Stimulated activated CD8-positive, alpha-beta memory T cell treated with anti-CD3 and anti-CD28 coated beads, Interleukin-4, amount 100 ng/mL, for 48 hours (primary cell): Measurements from ENCODE around the gene CUEDC1.
A peak's percentile ranks its signal among the peaks of the same experiment; 100 is the strongest.
"Not testable (repeated sequence)": the region's sequence is repeated elsewhere in the genome, so short reads cannot be mapped to it uniquely, and the experiment has no call there.

Experiments used
- DNase-seq: peaks from one replicate; pipeline ENCODE4 v3.0.0-alpha.2; 2020

CUEDC1 gene

DNA sequence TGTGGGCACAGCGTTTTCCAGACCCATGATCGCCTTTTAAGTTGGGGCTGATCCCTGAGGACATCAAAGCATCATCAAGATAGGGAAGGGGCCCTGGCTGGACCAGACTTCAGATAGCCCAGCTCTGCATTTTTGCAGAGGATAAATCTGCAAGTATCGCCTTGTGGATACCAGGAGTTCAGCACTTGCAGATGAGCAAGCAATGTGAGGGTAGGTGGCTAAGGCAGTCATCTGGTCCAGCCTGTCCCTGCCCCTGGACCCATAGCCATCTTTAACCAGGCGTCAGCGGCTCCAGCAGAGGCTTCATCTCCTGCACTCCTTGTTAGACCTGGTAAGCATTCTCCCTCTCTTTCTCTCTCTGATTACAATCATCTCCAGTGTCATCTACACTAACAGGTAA is 96.4 kb downstream of the CUEDC1 start:
- DNase-seq, result no peak

DNA sequence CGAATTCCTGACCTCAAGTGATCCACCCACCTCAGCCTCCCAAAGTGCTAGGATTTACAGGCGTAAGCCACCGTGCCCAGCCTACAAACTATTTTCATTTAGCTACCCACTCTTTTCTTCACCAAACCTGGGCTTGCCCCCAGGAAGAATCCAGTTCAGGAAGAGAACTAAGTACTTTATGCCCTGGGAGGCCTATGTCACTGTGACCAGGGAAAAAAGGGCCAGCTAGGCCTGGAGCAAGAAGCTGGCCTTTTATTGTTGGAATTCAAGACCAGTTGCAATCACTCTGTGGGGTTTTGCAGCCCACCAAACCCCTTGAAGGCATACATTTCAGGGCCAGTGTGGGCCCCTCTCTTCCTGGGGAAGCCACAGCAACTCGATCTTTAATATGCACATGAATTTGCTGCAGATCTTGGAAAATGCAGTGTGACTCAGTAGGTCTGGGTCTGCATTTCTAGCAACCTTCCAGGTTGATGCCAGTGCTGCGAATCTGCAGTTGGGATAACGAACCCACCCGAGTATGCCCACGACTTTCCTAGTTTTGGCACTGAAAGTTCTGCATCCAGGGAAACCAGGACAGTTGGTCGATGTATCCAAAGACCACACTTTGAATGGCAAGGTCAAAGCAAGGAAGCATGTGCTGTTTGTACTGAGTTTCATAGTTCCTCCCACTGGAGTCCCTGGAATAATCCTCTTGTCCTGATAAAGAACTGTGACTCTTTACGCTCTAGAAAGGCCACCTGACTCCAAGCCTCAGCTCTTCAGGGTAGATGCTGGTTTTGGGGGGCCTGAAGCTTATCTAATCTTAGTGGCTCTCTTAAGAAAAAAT is 98.2 kb downstream of the CUEDC1 start:
- no peak for DNase-seq

DNA sequence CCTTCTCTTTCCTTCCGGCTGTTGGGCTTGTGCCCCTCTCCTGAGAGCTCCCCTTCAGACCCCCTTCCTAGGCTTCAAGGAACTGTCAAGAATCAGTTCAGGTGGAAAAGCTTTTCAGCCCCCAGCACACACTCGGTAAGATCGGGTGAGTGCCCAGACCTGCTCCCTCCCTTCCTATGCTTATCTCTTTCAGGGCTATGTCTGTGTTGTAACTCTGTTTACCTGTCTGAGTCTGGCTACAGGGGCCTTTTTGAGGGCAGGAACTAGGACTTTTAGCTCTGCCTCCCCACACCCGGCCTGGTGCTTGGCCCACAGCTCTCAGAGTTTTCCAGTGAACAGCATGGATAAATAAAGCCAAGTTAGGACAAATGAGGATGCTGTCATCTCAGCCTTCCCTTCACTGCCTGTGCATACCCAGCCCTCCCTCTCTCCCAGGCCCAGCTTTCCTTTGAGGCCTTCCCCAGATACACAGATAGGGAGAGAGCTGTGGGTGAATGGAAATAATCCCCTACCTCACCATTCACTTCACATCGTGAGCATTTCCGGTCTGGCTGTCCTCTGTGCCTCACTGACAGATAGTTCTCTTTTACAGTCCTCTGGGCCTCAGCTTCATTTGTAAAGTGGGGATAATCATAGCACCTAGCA is 99.7 kb downstream of the CUEDC1 start:
- no peak for DNase-seq

DNA sequence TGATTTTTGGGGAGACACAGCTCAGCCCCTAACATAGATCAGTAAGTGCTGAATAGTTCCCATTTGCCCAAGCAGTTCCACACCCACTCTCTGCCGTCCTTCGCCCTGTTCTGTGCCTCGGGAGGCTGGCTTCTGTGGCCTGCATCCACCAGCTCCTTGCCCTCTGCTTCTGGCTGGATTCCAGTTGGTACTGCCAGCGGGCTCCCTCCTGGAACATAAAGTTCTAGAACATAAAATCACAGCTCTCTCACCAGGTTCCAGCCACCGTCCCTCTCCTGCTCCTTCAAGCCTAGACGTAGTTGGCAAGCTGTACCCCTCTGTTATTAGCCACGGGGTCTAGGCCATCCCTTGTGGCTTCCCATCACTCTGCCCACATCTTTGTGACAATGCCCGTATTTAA is 101.5 kb downstream of the CUEDC1 start:
- DNase-seq, result no peak

DNA sequence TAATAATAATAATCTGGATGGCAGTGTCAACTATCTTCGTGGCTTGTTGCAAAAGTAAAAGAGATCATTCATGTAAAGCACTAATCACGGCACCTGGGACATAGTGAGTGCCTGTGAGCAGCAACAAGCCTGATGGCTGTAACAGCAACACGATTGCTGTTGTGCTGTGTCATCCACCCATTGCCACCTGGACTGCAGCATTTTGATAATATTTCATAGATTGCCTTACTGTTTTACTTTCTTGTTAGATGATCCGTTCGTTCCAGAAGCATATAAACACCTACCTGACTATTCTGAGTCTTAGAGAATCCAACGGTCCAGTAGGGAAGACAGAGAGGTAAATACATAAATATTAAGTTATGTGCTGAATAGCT is 102.3 kb downstream of the CUEDC1 start:
- DNase-seq, result no peak

DNA sequence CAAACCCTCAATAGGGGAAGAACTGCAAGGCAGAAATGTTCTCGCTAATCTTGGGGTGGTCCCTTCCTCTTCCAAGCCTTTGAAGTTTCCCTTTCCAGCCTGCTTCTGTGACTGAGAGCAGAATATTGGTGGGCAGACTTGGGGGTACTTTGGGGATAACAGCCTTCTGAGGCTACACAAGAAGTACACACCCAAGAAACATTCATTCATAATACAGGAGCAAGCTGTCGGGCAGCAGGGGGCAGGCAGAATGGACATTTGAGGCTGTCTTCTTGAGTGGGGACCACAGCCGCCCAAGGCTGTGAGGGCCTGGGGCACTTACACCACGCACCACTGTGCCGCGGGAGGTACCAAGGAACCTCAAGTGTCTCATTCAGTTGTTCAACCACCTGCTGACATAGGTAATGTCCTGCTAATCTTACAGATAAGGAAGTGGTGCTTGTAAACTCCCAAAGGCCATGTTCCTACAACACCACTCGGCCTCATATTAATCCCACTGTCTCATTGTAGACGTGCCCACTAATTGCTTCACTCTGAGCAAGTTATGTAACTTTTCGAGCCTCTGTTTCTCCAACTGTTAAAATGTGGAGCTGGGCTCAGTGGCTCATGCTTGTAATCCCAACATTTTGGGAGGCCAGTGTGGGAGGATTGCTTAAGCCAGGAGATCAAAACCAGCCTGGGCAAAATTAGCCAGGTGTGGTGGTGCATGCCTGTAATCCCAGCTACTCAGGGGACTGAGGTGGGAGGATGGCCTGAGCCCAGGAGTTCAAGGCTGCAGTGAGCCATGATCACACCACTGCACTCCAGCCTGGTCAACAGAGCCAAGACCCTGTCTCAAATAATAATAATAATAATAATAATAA is 102.9 kb downstream of the CUEDC1 start:
- DNase-seq, result no peak

DNA sequence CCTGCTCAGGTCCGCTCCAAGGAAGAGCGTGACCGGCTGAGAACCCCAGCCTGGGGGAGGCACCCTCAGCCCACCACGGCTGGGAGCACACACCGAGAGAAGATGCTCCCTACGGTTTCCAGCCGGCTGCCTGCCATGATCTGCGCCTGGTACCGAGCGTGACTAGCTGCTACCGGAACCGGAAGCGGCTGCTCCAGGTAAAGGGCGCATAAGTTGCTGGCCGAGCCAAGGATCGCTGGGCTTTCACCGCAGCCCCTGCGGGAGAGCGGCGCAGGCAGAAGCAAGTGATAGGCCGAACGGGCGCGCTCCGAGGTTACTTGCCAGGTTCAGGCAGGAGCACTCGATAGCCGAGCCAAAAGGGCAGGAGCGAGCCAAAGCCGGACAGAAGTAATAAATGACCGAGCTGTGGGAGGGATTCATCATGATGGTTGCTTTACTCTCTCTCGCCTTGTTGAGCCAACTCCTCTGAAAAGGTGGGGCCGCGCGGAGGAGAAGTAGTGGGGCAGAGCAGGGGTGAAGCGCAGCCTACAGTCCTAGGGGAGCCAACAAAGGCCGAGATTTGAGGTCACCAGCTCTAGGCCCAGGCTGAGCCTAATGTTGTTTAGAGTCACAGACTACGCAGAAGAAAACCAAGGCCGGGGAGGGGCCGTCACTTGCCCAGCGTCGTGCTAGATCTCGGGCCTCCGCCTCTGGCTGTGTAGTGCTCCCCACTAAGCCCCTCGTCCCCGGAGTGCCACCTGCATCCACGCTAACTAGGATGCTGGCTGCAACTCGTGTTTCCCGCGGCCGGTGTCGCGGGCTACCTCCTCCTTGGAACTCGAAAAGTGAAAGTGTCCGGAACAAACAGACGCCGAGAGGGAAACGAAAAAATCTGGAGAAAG is 105.1 kb downstream of the CUEDC1 start, which contains the start of gene MRPS23:
Gene MRPS23 (minus strand): TSS at position 171 of the 881 bp plus-strand sequence. CDS start 34 bp downstream, at position 137.
- peak; percentile 96 for DNase-seq

DNA sequence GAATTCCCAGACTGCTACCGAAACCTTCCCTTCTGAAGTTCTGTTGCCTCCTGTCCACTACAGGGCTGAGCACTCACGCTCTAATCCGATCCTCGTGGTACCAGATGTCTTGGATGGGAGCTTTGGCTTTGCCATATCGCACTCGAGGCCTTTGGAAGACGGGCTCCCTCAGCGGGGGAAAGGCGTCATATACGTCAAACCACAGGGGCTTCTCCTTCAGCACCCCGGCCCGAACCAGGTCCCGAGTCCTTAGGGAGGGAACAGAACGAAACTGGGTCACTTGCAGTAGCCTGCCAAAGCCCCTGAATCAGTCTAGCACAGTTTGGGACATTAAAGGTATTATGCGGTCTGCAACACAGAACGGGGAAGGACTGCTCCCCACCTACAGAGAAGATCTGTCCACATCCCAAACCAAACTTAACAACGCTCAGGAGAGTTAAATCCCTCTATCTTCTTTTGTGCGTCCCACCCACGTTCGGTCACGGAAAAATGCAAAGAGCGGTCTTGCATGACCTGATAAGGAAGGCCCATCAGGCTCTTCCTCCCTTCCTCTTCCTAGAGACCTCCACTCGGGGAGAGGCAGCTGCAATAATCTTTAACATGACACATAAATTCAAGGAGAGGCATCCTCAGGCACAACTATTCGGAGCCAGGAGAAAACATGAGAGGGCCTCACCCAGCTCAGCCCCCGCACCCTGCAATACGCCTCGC is 105.9 kb downstream of the CUEDC1 start:
- no peak for DNase-seq

DNA sequence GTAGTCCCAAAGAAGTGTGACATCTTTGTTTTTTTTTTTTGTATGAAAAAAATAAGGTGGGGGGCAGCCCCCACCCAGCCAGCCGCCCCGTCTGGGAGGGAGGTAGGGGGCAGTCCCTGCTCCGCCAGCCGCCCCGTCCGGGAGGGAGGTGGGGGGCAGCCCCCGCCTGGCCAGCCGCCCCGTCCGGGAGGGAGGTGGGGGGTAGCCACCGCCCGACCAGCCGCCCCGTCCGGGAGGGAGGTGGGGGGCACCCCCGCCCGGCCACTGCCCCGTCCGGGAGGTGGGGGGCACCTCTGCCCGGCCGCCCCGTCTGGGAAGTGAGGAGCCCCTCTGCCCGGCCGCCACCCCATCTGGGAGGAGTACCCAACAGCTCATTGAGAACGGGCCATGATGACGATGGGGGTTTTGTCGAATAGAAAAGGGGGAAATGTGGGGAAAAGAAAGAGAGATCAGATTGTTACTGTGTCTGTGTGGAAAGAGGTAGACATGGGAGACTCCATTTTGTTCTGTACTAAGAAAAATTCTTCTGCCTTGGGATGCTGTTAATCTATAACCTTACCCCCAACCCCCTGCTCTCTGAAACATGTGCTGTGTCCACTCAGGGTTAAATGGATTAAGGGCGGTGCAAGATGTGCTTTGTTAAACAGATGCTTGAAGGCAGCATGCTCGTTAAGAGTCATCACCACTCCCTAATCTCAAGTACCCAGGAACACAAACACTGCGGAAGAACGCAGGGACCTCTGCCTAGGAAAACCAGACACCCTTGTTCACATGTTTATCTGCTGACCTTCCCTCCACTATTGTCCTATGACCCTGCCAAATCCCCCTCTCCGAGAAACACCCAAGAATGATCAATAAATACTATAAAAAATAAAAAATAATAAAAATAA is 108.9 kb downstream of the CUEDC1 start:
- not testable (repeated sequence) for DNase-seq

DNA sequence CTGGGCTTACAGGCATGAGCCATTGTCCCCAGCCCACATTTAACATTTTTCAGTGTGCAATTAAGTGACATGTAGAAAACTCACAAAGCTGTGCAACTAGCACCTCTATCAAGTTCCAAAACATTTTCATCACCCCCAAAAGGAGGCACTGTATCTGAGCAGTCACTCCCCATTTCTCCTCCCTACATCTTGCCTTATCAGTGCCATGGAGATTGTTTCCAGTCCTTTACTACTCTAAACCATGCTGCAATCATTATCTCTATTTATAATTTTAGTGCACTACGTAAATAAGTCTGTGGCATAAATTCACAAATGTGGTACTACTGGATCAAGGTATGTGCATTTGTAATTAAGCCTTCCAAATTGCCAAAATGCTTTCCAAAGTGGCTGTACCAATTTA is 112.9 kb downstream of the CUEDC1 start:
- DNase-seq, result no peak

DNA sequence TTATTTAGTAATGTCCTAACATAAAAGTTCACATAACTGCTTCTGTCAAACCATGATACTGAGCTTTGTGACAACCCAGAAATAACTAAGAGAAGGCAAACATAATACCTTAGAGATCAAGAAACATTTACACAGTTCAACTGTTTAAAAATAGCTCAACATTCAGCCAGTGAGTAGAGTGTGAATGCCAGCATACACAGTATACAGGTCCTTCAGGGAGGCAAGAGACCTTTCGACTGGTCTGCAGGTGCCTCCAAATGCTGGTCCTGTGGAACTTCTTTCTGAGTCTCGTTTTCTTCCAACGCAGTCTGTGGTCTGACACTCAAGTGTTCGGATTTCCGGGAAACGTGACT is 115.7 kb downstream of the CUEDC1 start:
- no peak for DNase-seq

DNA sequence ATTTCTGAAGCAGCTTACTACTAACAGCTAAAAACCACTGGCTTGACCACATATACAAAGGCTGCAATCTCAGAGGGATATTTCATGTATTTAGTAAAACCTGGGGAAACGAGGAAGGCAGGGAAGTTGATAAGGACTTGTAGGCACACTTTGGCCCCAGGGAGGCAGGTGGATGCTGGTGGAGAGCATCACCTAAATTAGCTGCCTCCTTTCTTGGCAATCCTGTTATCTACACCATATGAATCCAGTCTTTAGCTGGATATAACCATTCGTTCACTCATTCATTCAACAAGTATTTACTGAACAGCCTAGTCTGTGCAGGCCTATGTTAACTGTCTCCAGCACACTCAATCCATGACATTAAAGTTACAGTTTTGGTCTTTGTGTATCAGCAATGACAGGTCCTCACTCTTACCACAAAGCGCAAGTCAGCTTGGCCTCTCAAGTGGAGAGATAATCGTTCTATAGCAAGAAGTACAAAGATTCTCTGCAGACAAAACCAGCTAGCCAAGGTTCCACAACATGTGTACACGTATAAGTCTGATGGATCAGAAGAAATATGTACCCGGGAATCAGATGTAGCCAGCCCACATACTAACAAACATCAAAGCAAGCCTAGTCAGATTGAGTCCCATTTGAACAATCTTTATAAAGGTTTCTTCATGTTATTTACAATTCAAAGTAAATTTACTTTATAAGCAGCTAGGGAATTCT is 116.2 kb downstream of the CUEDC1 start:
- DNase-seq, result no peak

DNA sequence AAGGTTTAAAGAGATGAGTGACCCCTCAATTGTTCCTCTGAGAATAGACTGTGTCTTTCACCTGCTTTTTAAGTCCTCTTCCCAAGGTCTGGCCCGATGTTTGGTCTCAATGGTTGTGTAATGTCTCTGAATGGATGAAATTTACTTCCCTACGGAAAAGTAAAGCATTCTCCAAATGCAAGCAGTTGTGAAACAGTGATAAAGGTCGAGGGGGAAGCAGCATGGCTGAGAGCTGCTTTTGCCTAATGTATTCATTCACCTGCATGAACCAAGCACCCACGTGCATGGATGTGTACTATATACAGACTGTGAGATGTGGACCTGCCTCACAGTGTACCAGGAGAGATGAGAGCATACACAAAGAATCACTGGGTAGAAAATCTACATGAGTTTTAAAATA is 116.8 kb downstream of the CUEDC1 start:
- no peak for DNase-seq

DNA sequence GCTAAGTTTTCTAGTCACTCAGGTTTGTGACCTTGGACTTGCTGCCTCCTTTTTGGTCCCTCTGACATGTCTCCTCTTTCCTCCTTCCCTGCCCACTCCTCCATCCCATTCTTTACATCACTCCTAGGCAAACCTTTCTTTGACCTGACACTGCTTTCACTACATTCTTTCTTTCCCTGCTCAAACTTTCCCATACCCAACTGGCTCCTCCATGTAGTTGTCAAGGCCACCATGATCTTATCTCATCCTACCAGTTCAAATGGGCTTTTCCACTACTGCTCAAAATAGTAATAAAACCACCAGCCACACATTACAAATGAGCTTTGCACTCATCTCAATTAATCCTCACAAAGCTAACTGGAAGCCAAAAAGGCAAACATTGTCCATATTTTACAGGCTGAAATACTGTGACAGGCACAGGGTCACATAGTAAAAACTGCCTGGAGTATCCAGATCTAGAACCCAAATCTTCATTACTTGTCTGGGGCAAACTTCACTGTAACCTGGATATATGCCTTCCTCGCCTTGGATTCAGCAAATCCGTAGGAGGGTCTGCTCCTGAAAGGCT is 119.8 kb downstream of the CUEDC1 start:
- DNase-seq, result no peak

DNA sequence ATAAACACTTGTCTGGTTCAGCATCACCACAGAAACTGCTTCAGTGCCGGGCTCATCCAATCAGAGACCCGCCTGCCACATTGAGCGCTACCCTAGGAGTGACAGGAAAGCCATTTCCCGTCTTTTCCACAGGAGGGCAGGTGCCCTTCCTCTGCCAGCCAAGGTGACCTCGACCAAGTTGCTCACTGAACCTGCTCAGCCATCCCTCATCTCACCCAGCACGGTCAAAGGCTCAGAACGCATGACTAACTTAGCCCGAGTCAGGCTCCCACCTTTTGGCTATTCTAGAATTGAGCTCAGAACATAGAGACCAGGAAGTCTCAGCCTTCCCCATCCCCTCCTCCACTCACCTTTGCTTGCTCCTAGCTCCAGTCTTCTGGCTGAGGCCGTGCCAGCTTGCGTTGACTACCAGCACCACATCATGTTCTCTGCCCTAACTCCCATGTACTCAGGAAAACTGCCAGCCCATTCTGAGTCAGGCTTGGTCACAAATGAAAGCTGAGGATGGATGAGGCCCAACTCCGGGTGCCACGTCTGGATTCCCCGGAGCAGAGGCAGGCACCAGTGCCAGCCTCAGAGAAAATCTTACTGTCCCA is 121.0 kb downstream of the CUEDC1 start:
- no peak for DNase-seq

DNA sequence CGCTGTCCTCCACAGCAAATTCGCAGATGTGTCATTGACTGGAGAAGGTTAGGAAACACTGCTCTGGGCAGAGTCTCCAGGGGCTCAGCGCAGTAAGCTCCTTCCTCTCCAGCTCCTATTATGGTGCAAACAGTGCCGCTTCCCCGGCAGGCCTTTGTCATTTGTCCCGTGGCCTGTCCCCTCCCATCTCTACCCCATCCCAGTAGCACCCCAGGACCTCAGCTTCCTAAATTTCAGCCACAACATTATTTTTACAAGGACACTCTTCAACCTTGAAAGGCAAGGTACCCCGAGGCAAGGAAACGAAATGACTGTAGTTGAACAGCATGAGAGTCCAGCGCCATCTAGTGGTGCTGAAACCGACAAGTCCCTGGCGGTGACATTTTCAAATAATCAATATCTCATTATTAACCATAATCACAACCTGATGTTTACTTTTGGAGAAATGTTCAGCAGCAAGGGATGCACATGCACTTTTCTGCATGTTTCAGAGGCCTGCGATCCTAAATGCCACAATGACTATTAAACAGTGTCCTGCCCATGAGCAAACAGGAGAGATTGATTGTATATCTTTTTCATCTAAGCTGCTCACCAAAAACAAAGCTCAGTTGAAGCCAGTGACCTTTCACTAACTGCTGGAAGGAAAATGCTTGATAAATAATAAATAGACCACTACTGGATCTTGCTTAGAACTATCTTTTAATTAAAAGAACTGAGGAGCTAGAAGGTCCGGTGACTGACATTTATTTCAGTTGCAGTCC is 121.9 kb downstream of the CUEDC1 start:
- peak; percentile 82 for DNase-seq

DNA sequence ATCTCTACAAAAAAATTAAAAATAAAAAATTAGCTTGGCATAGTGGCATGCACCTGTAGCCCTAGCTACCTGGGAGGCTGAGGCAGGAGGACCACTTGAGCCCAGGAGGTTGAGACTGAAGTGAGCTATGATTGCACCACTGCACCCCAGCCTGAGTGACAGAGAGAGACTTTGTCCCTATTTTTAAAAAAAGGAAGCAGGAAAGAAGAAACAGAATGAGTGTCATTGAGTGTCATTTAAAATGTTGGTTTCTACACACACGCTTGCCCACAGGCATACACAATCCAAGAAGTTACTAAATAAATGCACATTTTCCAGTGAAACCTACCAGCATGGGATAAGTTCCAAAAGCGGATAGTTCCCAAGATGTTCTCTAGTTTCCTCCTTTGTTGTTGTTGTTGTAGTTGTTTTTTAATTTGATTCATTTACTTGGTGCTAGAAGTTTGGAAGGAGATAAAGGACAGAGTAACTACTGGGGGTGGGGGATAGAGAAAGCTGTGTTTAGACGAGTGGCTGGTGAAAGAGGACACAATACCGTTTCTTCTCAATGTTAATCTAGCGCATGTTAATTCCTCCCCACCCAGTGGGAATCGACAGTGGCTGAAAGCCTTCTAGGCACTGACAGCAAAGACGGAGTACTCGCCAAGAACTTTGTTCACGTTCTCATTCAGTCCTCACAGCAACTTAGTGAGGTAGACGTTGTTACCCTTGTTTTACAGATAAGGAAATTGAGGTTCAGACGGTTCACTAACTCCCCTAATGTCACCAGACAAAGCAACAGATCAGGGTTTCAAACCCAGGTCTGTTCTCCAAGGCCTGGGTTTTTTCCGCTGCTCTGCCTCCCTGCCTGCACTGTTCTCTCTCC is 122.7 kb downstream of the CUEDC1 start:
- no peak for DNase-seq

DNA sequence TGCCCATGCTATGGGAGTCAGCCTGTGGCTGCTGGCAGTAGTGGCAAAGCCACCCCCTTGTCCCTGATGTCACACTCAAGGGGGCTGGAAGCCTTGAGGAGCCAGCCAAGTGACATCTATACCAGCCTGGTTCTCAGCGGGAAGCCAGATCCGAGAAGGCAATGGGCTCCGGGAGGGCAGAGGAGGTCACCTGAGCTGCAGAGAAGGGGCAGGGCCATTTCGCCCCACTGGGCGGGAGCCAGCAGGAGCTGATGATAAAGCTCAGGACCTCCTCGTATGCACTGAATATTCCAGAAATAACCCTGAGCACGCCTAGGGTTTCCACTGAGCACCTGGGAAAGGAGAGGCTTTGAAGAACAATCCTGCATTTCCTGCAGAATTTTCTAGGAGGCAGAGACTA is 124.3 kb downstream of the CUEDC1 start:
- DNase-seq, result no peak
